Adrenal gland (tissue), 5 donors: ENCODE results near the gene MCTP1.

Experiments
- CTCF ChIP-seq, 6 experiments: fragments of 450-650 bp in 4 of 6; fragments of 200-600 bp in 2 of 6; sonication (generic) in 1 of 6; IDR thresholded peaks; 1 replicate in 5 of 6; 2 replicates in 1 of 6; pipeline versions ENCODE4 v1.5.1 to v1.8.0; 2016 to 2021; ENCODE audit warnings: antibody characterized with exemption in 6 of 6, mild to moderate bottlenecking in 2 of 6, moderate library complexity in 1 of 6
- POLR2A ChIP-seq, 2 donors: fragments of 450-650 bp; IDR thresholded peaks; one replicate each; pipeline ENCODE4 v1.6.1; 2017; ENCODE audit warnings: antibody characterized with exemption in 2 of 2, mild to moderate bottlenecking in 2 of 2, moderate library complexity in 1 of 2
- donor health status: DM: no; HTN: no; CAD: no.

- TF ChIP-seq POLR2A (IDR thresholded peaks at IDR 0.05) (no peak), CTCF (IDR thresholded peaks at IDR 0.05) (no peak)
These were observed 214.4 kb downstream of the MCTP1 start for GRCh38 chr5:95070453-95070852.
